Neural cell (in vitro differentiated cells): ENCODE results near the gene TEX14. TPM values are rescaled to one million over a fixed set of nuclear protein-coding genes. Genes with fewer than 3 reads are reported as not detected.

ENCODE experiments used
- H2AFZ ChIP-seq: fragments of 200-600, 300-800 bp; sonication (generic), shearing (Covaris generic); 2 replicates; pipeline ENCODE4 v1.6.0; 2014; ENCODE audit warnings: low read depth, mild to moderate bottlenecking, antibody characterized with exemption, low read length, moderate library complexity
- H3F3A ChIP-seq: fragments of 200-600 bp; shearing (Covaris generic); 2 replicates; pipeline ENCODE4 v1.6.1; 2016; ENCODE audit warnings: mild to moderate bottlenecking, moderate library complexity, mixed read lengths, antibody characterized with exemption, low read length; ENCODE audit not compliant: insufficient read depth, poor library complexity, severe bottlenecking
- H3K27ac ChIP-seq: fragments of 200-600, 300-800 bp; sonication (generic), shearing (Covaris generic); 2 replicates; pipeline ENCODE4 v1.5.1; 2014; ENCODE audit warnings: mild to moderate bottlenecking, low read length, moderate library complexity
- H3K27me3 ChIP-seq: fragments of 300-800, 200-600 bp; sonication (generic), shearing (Covaris generic); 2 replicates; pipeline ENCODE4 v1.6.0; 2014; ENCODE audit warnings: mild to moderate bottlenecking, low read depth, low read length, moderate library complexity; ENCODE audit not compliant: insufficient read depth
- H3K36me3 ChIP-seq: fragments of 300-800, 200-600 bp; sonication (generic), shearing (Covaris generic); 2 replicates; pipeline ENCODE4 v1.5.1; 2014; ENCODE audit warnings: mild to moderate bottlenecking, antibody characterized with exemption, low read length, moderate library complexity; ENCODE audit not compliant: insufficient read depth
- H3K4me2 ChIP-seq: fragments of 300-800, 200-600 bp; sonication (generic), shearing (Covaris generic); 2 replicates; pipeline ENCODE4 v1.6.0; 2014; ENCODE audit warnings: mild to moderate bottlenecking, low read length
- H3K4me3 ChIP-seq: fragments of 300-800, 200-600 bp; sonication (generic), shearing (Covaris generic); 2 replicates; pipeline ENCODE4 v1.5.1; 2014; ENCODE audit warnings: mild to moderate bottlenecking, low read length, moderate library complexity
- H3K79me2 ChIP-seq: fragments of 200-600 bp; shearing (Covaris generic); replicated peaks from 2 replicates; pipeline ENCODE4 v1.6.0; 2014; ENCODE audit warnings: mild to moderate bottlenecking, low read length, moderate library complexity; ENCODE audit not compliant: insufficient read depth
- H3K9ac ChIP-seq: fragments of 300-800, 200-600 bp; sonication (generic), shearing (Covaris generic); 2 replicates; pipeline ENCODE4 v1.6.1; 2016; ENCODE audit warnings: mild to moderate bottlenecking, low read length, mixed read lengths
- H3K9me2 ChIP-seq: fragments of 200-600 bp; shearing (Covaris generic); 2 replicates; pipeline ENCODE4 v1.6.1; 2016; ENCODE audit warnings: mild to moderate bottlenecking, low read length, mixed read lengths; ENCODE audit not compliant: insufficient read depth
- H3K9me3 ChIP-seq: fragments of 200-600, 300-800 bp; sonication (generic), shearing (Covaris generic); 2 replicates; pipeline ENCODE4 v1.6.1; 2016; ENCODE audit warnings: mild to moderate bottlenecking, mixed run types, low read length, moderate library complexity, mixed read lengths
- H4K20me1 ChIP-seq: fragments of 200-600 bp; shearing (Covaris generic); 2 replicates; pipeline ENCODE4 v1.6.1; 2016; ENCODE audit warnings: mild to moderate bottlenecking, mixed run types; ENCODE audit not compliant: insufficient read depth
- CTCF ChIP-seq: fragments of 450-650 bp; IDR thresholded peaks from 2 replicates; pipeline ENCODE4 v1.5.1; 2014; ENCODE audit warnings: antibody characterized with exemption, mild to moderate bottlenecking, moderate library complexity; ENCODE audit not compliant: poor library complexity, severe bottlenecking
- EP300 ChIP-seq: fragments of 450-650 bp; conservative IDR thresholded peaks from 2 replicates; pipeline ENCODE4 v1.6.1; 2014; ENCODE audit warnings: antibody characterized with exemption, mild to moderate bottlenecking, moderate library complexity; ENCODE audit not compliant: poor library complexity, severe bottlenecking
- EZH2 ChIP-seq: fragments of 200-600, 300-800 bp; shearing (Covaris generic), sonication (generic); IDR thresholded peaks from 2 replicates; pipeline ENCODE4 v1.6.1; 2014; ENCODE audit warnings: antibody characterized with exemption, low read length, borderline replicate concordance, mild to moderate bottlenecking; ENCODE audit not compliant: insufficient read depth, poor library complexity, severe bottlenecking
- MXI1 ChIP-seq: fragments of 450-650 bp; conservative IDR thresholded peaks from 2 replicates; pipeline ENCODE4 v1.6.1; 2014; ENCODE audit warnings: antibody characterized with exemption, mild to moderate bottlenecking; ENCODE audit not compliant: poor library complexity, severe bottlenecking
- POLR2AphosphoS5 ChIP-seq: IDR thresholded peaks from 2 replicates; pipeline ENCODE4 v1.6.1; 2012
- RAD21 ChIP-seq: fragments of 450-650 bp; conservative IDR thresholded peaks from 2 replicates; pipeline ENCODE4 v1.6.1; 2014; ENCODE audit warnings: antibody characterized with exemption, mild to moderate bottlenecking, moderate library complexity
- SMC3 ChIP-seq: fragments of 450-650 bp; conservative IDR thresholded peaks from 2 replicates; pipeline ENCODE4 v1.6.1; 2014; ENCODE audit warnings: antibody characterized with exemption, mild to moderate bottlenecking, moderate library complexity; ENCODE audit not compliant: poor library complexity
- polyA plus RNA-seq: library from polyadenylated mRNA; depleted of rRNA; stranded (reverse); fragments of >200 nt; gene quantifications from 2 replicates; pipeline ENCODE4 v1.2.3, GENCODE V29; 2014

The TEX14 gene
- polyA plus RNA-seq, 1 donor from 2014 or later = 1.4 TPM

DNA sequence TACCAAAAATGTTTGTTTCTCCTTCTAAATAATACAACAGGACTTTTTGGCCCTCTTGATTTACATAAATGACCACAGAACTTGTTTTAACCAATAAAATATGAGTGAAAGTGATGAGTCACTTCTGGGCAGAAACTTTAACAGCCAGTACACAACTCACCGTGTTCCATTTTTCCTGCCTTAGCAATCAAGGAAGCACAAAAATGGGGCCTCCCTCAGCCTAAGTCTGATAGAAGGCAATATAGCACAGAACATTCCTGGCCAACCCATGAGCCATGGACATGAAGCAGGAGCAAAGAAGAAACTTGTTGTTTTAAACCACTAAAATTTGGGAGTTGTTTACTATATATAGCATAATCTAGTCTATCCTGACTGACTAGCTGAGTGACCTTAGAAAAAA, 116.3 kb downstream of the TEX14 start:
- H3K4me3 ChIP-seq = no peak overlapping the region
- H3K36me3 ChIP-seq = no peaks in the 10 kb centered on the region
- no peaks in the 10 kb centered on the region for H3K9me3 ChIP-seq
- no peaks in the 10 kb centered on the region for H3K79me2 ChIP-seq
- H3F3A ChIP-seq = no peaks in the 10 kb centered on the region
- TF ChIP-seq RAD21 = no peak
- no peak for TF ChIP-seq EZH2
- no peak for TF ChIP-seq CTCF
- no peaks in the 10 kb centered on the region for H3K9me2 ChIP-seq
- H3K27ac ChIP-seq = no peak overlapping the region
- no peak overlapping the region for H2AFZ ChIP-seq
- no peaks in the 10 kb centered on the region for H4K20me1 ChIP-seq
- no peak overlapping the region for H3K9ac ChIP-seq
- H3K4me2 ChIP-seq = no peak overlapping the region
- H3K27me3 ChIP-seq = no peaks in the 10 kb centered on the region

- Histone ChIP-seq H3K4me2 (no peak overlapping the region), H3K79me2 (no peaks in the 10 kb centered on the region), H3K27me3 (no peaks in the 10 kb centered on the region), H3K9me3 (no peaks in the 10 kb centered on the region), H3F3A (no peaks in the 10 kb centered on the region), H3K4me3 (no peak overlapping the region), H3K9ac (no peak overlapping the region), H4K20me1 (no peaks in the 10 kb centered on the region), H3K9me2 (no peaks in the 10 kb centered on the region), H3K36me3 (no peaks in the 10 kb centered on the region), H2AFZ (no peak overlapping the region), H3K27ac (no peak overlapping the region)
- TF ChIP-seq EP300 (no peak), SMC3 (no peak), POLR2AphosphoS5 (no peak), EZH2 (no peak), CTCF (no peak), RAD21 (no peak)
These were observed 117.8 kb downstream of the TEX14 start for GRCh38 chr17:58574025-58574424.

- Histone ChIP-seq H3K9me2 (no peaks in the 10 kb centered on the region), H3K9me3 (no peaks in the 10 kb centered on the region), H3K79me2 (no peaks in the 10 kb centered on the region), H3K4me3 (no peak overlapping the region), H3F3A (no peaks in the 10 kb centered on the region), H3K27ac (no peak overlapping the region), H3K36me3 (no peaks in the 10 kb centered on the region), H3K27me3 (no peaks in the 10 kb centered on the region), H4K20me1 (no peaks in the 10 kb centered on the region), H3K4me2 (no peak overlapping the region), H2AFZ (no peak overlapping the region), H3K9ac (no peak overlapping the region)
- TF ChIP-seq EZH2 = no peak
- TF ChIP-seq MXI1 = no peak
These were observed 119.0 kb downstream of the TEX14 start for GRCh38 chr17:58572846-58573245.
